ENCODE data around the gene GPR146. TPM values are rescaled to one million over a fixed set of nuclear protein-coding genes. Genes with fewer than 3 reads are reported as not detected.

Gene GPR146
- total and polyA plus RNA-seq, 9 of the 15 experiments (the other 6 are each of a cell fraction or from before 2014, with no cell fraction given): 0.22 to 3.6 (median 0.64) TPM; not detected in 2

DNA sequence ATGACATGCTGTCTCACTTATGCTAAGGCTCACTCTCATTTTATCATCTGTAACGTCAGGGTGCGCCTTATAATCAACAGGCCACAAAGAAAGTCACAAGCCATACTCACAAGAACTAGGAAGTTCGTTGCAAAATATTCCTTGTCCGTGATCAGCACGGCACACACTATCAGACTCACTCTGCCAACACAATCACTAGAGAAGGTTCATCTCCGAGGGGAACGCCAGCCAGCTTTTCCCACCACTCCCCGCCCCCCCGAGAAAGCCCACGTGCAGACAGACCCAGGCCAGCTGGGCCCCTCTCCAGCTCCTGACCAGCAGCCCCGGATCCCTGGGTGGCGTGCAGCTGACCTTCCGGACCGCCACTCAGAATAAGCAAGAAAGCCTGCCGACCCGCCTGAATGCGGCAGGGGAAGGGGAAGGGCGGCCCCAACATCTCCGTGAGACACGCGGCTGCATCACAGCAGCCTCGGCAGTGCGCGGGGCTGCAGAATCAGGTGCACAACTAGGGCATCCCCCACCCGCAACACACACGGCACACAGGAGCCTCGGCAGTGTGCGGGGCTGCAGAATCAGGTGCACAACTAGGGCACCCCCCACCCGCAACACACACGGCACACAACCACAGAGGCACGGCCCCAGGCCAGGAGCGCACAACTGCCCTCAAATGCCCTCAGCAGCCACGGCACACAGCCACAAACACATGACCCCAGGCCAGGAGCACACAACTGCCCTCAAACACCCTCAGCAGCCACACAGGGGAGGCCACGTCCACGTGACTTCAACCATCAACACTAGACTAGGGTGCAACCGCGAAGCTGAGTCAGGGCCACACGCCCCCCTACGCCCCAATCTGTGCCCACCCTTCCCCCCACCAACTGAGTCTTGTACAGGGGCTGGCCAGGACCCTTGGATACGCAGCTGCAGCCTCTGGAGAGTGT, 2.5 kb upstream of the GPR146 start:
- in situ Hi-C loops (cut with MboI) (no loop called here), intact Hi-C loops (cut with micrococcal nuclease) (no loop called here)
- FAIRE-seq (no peak), DNase-seq (ENCODE audit: extremely low read depth in 1 of 4, low spot score in 3 of 4) (no peak), ATAC-seq (no peak)
- peak overlapping the region; percentile 64; the same call in 2 of the 3 replicates for H3K27ac ChIP-seq (ENCODE audit: extremely low read depth, low read depth, low read length)
- H3K9me1 ChIP-seq (ENCODE audit: control insufficient read depth, insufficient read depth, low read length): no peaks in the 10 kb centered on the region
- H4K20me1 ChIP-seq (replicated peaks; ENCODE audit: control insufficient read depth, insufficient read depth, low read length): 0 out of 2 replicates have a peak, but pooled peaks cover 2% of the 10 kb centered on the region
- ChIA-PET POLR2A (interaction anchor here (1.0 to 3.1 kb wide), 3 partner anchors 10 to 17 kb away, joined by 3 to 13 read pairs (median 3); no protein-coding TSS in a partner anchor), CTCF (ENCODE audit: low intra/inter-chr PET ratio) (no interaction called here)
- H3K36me3 ChIP-seq (ENCODE audit: control insufficient read depth, insufficient read depth, low read length): peaks cover 3% of the 10 kb centered on the region; the same call in 1 of the 3 replicates
- peak overlapping the region; percentile 28 for H3K4me2 ChIP-seq (ENCODE audit: insufficient read depth, low read length)
- BruUV-seq (replicated peaks): no TSS peak
- no peak overlapping the region for H2AFZ ChIP-seq (ENCODE audit: low read depth, low read length)
- peaks cover 52 to 57% of the 10 kb centered on the region in 2 experiments for H3K4me1 ChIP-seq (replicated peaks in 1 of 2; ENCODE audit: control insufficient read depth in 2 of 2, insufficient read depth in 2 of 2, low read length in 2 of 2)
- no peak overlapping the region for H3K4me3 ChIP-seq
- peak overlapping the region in 1 of 2 experiments; percentile 82; a peak in 2 of 4 replicates for H3K9ac ChIP-seq (ENCODE audit: insufficient read depth in 1 of 2, low read depth in 2 of 2, low read length in 2 of 2)
- H3K79me2 ChIP-seq (ENCODE audit: control insufficient read depth, insufficient read depth, low read length): peaks cover 34% of the 10 kb centered on the region; the same call in 2 of the 3 replicates
- 76% methylated on average over 28 of the region's 40 CpGs for WGBS (ENCODE audit: insufficient coverage, low coverage, missing lambda C conversion rate)
- H3K27me3 ChIP-seq (ENCODE audit: control insufficient read depth in 2 of 2, insufficient read depth in 2 of 2, low read length in 2 of 2): no peaks in the 10 kb centered on the region
- no peaks in the 10 kb centered on the region for H3K9me3 ChIP-seq (replicated peaks; ENCODE audit: control insufficient read depth, insufficient read depth, low read depth, low read length)
- no peak for TF ChIP-seq ETV1 (tag; conservative IDR thresholded peaks at IDR 0.05; ENCODE audit: low read depth)
- no peak for TF ChIP-seq EWSR1 (IDR thresholded peaks at IDR 0.05; ENCODE audit: borderline replicate concordance, low read depth, partially characterized antibody)
- no peak for TF ChIP-seq SRF (CRISPR knock-in tag; IDR thresholded peaks at IDR 0.05)
- TF ChIP-seq RBFOX2 (IDR thresholded peaks at IDR 0.05; ENCODE audit: low read depth, low read length): no peak
- TF ChIP-seq, protein P1, sequence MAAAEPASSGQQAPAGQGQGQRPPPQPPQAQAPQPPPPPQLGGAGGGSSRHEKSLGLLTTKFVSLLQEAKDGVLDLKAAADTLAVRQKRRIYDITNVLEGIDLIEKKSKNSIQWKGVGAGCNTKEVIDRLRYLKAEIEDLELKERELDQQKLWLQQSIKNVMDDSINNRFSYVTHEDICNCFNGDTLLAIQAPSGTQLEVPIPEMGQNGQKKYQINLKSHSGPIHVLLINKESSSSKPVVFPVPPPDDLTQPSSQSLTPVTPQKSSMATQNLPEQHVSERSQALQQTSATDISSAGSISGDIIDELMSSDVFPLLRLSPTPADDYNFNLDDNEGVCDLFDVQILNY (CRISPR knock-in tag; IDR thresholded peaks at IDR 0.05): no peak
- TF ChIP-seq ZNF586 (CRISPR knock-in tag; conservative IDR thresholded peaks at IDR 0.05): no peak
- TF ChIP-seq, protein P2, sequence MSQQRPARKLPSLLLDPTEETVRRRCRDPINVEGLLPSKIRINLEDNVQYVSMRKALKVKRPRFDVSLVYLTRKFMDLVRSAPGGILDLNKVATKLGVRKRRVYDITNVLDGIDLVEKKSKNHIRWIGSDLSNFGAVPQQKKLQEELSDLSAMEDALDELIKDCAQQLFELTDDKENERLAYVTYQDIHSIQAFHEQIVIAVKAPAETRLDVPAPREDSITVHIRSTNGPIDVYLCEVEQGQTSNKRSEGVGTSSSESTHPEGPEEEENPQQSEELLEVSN (IDR thresholded peaks at IDR 0.05; ENCODE audit: borderline replicate concordance in 1 of 2, extremely low read depth in 1 of 2, insufficient read depth in 1 of 2, insufficient read length in 1 of 2, low read depth in 1 of 2, low read length in 1 of 2, poor library complexity in 1 of 2, severe bottlenecking in 1 of 2): no peak
- TF ChIP-seq, protein P3, sequence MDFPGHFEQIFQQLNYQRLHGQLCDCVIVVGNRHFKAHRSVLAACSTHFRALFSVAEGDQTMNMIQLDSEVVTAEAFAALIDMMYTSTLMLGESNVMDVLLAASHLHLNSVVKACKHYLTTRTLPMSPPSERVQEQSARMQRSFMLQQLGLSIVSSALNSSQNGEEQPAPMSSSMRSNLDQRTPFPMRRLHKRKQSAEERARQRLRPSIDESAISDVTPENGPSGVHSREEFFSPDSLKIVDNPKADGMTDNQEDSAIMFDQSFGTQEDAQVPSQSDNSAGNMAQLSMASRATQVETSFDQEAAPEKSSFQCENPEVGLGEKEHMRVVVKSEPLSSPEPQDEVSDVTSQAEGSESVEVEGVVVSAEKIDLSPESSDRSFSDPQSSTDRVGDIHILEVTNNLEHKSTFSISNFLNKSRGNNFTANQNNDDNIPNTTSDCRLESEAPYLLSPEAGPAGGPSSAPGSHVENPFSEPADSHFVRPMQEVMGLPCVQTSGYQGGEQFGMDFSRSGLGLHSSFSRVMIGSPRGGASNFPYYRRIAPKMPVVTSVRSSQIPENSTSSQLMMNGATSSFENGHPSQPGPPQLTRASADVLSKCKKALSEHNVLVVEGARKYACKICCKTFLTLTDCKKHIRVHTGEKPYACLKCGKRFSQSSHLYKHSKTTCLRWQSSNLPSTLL (IDR thresholded peaks at IDR 0.05): no peak
- TF ChIP-seq NCOA2 (IDR thresholded peaks at IDR 0.05; ENCODE audit: partially characterized antibody in 2 of 2): no peak
- no peak for TF ChIP-seq STAT5A (IDR thresholded peaks at IDR 0.05; ENCODE audit: borderline replicate concordance, low read length)
- TF ChIP-seq KDM1A (IDR thresholded peaks at IDR 0.05): no peak
- TF ChIP-seq ZNF143 (CRISPR knock-in tag; IDR thresholded peaks at IDR 0.05): no peak
- TF ChIP-seq SAFB2 (IDR thresholded peaks at IDR 0.05; ENCODE audit: borderline replicate concordance, low read depth, low read length, severe bottlenecking): no peak
- no peak for TF ChIP-seq EP400 (IDR thresholded peaks at IDR 0.05)
- TF ChIP-seq MYBL2 (IDR thresholded peaks at IDR 0.05; ENCODE audit: low read depth): no peak
- TF ChIP-seq MYBL2 (CRISPR knock-in tag; IDR thresholded peaks at IDR 0.05; ENCODE audit: borderline replicate concordance): no peak
